ENCODE data around the gene DHX36. TPM values are rescaled to one million over a fixed set of nuclear protein-coding genes. Genes with fewer than 3 reads are reported as not detected.

Gene DHX36
- total and polyA plus RNA-seq, 2 of the 4 experiments (the other 2 are of a cell fraction), result 27.1 to 30.2 TPM

DNA sequence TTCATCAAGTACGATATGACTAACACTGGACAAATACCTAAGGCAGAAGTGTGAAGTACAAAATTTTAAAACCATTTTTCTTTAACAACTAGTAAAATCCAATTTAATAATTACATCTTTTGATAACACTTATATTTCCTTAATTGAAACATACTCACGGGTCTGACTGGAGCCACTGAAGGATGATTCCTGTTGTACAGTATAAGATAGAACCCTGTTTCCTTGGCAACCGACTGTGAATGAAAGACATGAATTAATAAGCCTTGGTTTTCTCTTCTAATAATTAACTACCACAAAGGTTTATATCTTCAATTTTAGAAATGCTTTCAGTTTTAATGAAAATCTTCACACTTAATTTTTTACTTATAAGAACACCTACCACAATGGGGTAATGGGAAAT lies 19.4 kb downstream of the DHX36 start:
- ChIA-PET POLR2A (ENCODE audit: unreplicated experiment) (no interaction called here), CTCF (interaction anchor here (0.9 kb wide), 1 partner anchor 10 kb away, joined by 4 read pairs; no protein-coding TSS in a partner anchor)
- no peak overlapping the region for H2AK5ac ChIP-seq (ENCODE audit: low read depth, low read length)
- no peak overlapping the region for H3K4ac ChIP-seq (ENCODE audit: low read depth, low read length)
- peaks cover 4 to 7% of the 10 kb centered on the region in 2 experiments for H3K79me1 ChIP-seq (ENCODE audit: low read depth in 1 of 2, low read length in 2 of 2)
- no peak overlapping the region for H3K4me2 ChIP-seq (ENCODE audit: low read depth, low read length)
- dilution Hi-C loops (cut with HindIII; ENCODE audit: low sequenced_read_pairs, unreplicated experiment) (no loop called here), intact Hi-C loops (cut with micrococcal nuclease) (no loop called here), in situ Hi-C loops (cut with MboI; ENCODE audit: low sequenced_read_pairs) (no loop called here)
- no peak overlapping the region for H3K4me3 ChIP-seq (ENCODE audit: insufficient read depth, low read depth, low read length)
- H3K23ac ChIP-seq (ENCODE audit: low read depth, low read length), result no peak overlapping the region
- H4K91ac ChIP-seq (ENCODE audit: insufficient read depth, low read depth, low read length), result no peak overlapping the region
- TF ChIP-seq RFX5 (IDR thresholded peaks at IDR 0.05; ENCODE audit: low read depth, low read length) (no peak), MAZ (IDR thresholded peaks at IDR 0.05; ENCODE audit: borderline replicate concordance, low read depth, low read length) (no peak), RAD21 (IDR thresholded peaks at IDR 0.05; ENCODE audit: low read length) (no peak), MAFK (IDR thresholded peaks at IDR 0.05; ENCODE audit: low read depth, low read length) (no peak), BHLHE40 (IDR thresholded peaks at IDR 0.05; ENCODE audit: low read depth, low read length) (no peak), SMC3 (IDR thresholded peaks at IDR 0.05; ENCODE audit: low read depth, low read length) (no peak), CTCF (conservative IDR thresholded peaks at IDR 0.05; ENCODE audit: low read depth, low read length) (no peak), CHD1 (IDR thresholded peaks at IDR 0.05; ENCODE audit: low read depth, low read length) (no peak), MXI1 (IDR thresholded peaks at IDR 0.05; ENCODE audit: borderline replicate concordance, low read depth, low read length) (no peak), POLR2A (IDR thresholded peaks at IDR 0.05; ENCODE audit: low read depth, low read length) (no peak), RCOR1 (IDR thresholded peaks at IDR 0.05; ENCODE audit: insufficient replicate concordance, low read length) (no peak), CEBPB (IDR thresholded peaks at IDR 0.05; ENCODE audit: low read depth, low read length) (no peak), NFE2L2 (IDR thresholded peaks at IDR 0.05; ENCODE audit: low read depth, low read length) (no peak), FOS (IDR thresholded peaks at IDR 0.05; ENCODE audit: low read depth, low read length) (no peak), USF2 (IDR thresholded peaks at IDR 0.05; ENCODE audit: low read depth, low read length) (no peak)
- TF ChIP-seq, protein P1, sequence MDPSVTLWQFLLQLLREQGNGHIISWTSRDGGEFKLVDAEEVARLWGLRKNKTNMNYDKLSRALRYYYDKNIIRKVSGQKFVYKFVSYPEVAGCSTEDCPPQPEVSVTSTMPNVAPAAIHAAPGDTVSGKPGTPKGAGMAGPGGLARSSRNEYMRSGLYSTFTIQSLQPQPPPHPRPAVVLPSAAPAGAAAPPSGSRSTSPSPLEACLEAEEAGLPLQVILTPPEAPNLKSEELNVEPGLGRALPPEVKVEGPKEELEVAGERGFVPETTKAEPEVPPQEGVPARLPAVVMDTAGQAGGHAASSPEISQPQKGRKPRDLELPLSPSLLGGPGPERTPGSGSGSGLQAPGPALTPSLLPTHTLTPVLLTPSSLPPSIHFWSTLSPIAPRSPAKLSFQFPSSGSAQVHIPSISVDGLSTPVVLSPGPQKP (IDR thresholded peaks at IDR 0.05; ENCODE audit: borderline replicate concordance, low read depth, low read length), result no peak
- H4K20me1 ChIP-seq (ENCODE audit: insufficient read depth, low read length), result no peaks in the 10 kb centered on the region
- no peak overlapping the region for H4K5ac ChIP-seq (ENCODE audit: low read depth, low read length)
- H3K9me3 ChIP-seq (ENCODE audit: control insufficient read depth, insufficient read depth, low read length), result no peaks in the 10 kb centered on the region
- H3K18ac ChIP-seq (ENCODE audit: low read depth, low read length), result no peak overlapping the region
- no peak overlapping the region for H2BK5ac ChIP-seq (ENCODE audit: low read depth, low read length, poor library complexity, severe bottlenecking)
- peaks cover 29% of the 10 kb centered on the region for H3K36me3 ChIP-seq (ENCODE audit: control insufficient read depth, insufficient read depth, low read length)
- no peak overlapping the region for H2AFZ ChIP-seq (replicated peaks; ENCODE audit: low read length, poor library complexity)
- DNase-seq (no peak), ATAC-seq (ENCODE audit: low read depth) (no peak)
- H3K56ac ChIP-seq (ENCODE audit: extremely low read depth, insufficient read depth, low read length), result no peak overlapping the region
- H3K27me3 ChIP-seq (ENCODE audit: control insufficient read depth, insufficient read depth, low read length), result no peaks in the 10 kb centered on the region
- H2BK120ac ChIP-seq (ENCODE audit: low read depth, low read length), result no peak overlapping the region
- H3K14ac ChIP-seq (replicated peaks; ENCODE audit: low read depth, low read length), result no peak overlapping the region
- H2AK9ac ChIP-seq (replicated peaks; ENCODE audit: low read depth, low read length, poor library complexity), result no peak overlapping the region
- H3K9me1 ChIP-seq (ENCODE audit: insufficient read depth, low read length), result no peaks in the 10 kb centered on the region
- no peak overlapping the region for H2BK15ac ChIP-seq (ENCODE audit: low read depth, low read length)
- H3K4me1 ChIP-seq (ENCODE audit: control insufficient read depth, insufficient read depth, low read length), result no peaks in the 10 kb centered on the region
- WGBS, 2 experiments (ENCODE audit: extremely low coverage in 2 of 2, insufficient read length in 1 of 2), result no CpG with 5 or more reads among the region's 3 CpGs
- H2BK20ac ChIP-seq (ENCODE audit: low read depth, low read length), result no peak overlapping the region
- H3K27ac ChIP-seq (ENCODE audit: insufficient read depth, low read length), result no peak overlapping the region
- BruUV-seq (replicated peaks), result no TSS peak
- no peak overlapping the region for H3K9ac ChIP-seq (ENCODE audit: low read depth, low read length)
- no peak overlapping the region for H4K8ac ChIP-seq (ENCODE audit: low read depth in 2 of 2, low read length in 2 of 2)

Data from IMR-90 (cell line).